ENCODE results near the gene ADGRL4. TPM values are rescaled to one million over a fixed set of nuclear protein-coding genes. Genes with fewer than 3 reads are reported as not detected.

Gene ADGRL4
- total and polyA plus RNA-seq, 2 donors (not counting 3 experiments of a cell fraction or from before 2014, with no cell fraction given) = 140 to 143 TPM

DNA sequence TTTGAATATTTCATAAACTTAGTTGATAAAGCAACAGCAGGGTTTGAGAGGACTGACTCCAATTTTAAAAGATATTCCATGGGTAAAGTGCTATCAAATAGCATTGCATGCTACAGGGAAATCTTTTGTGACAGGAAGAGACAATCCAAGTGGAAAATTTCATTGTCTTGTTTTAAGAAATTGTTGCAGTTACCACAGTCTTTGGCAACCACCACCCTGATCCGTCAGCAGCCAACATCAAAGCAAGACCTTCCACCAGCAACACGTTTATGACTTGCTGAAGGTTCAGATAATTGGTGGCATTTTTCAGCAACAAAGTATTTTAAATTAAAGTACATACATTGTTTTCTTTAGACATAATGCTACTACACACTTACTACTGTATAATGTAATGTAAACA lies 47.8 kb downstream of the ADGRL4 start:
- CTCF ChIA-PET = no interaction called here
- Histone ChIP-seq H3K9ac (replicated peaks; ENCODE audit: extremely low read depth, insufficient read depth, low read length) (no peak overlapping the region), H2AFZ (ENCODE audit: low read depth, low read length) (no peak overlapping the region), H3K79me2 (ENCODE audit: control insufficient read depth, insufficient read depth, low read length) (peaks cover 58% of the 10 kb centered on the region), H3K4me1 (ENCODE audit: control insufficient read depth, extremely low read depth, insufficient read depth, low read length) (no peaks in the 10 kb centered on the region), H3K27me3 (ENCODE audit: control insufficient read depth in 2 of 2, insufficient read depth in 2 of 2, low read length in 2 of 2) (no peaks in the 10 kb centered on the region), H3K9me3 (replicated peaks; ENCODE audit: control insufficient read depth, insufficient read depth, low read length) (no peaks in the 10 kb centered on the region), H3K27ac (ENCODE audit: insufficient read depth, low read depth, low read length) (no peak overlapping the region), H3K4me3 (replicated peaks in 1 of 3; ENCODE audit: insufficient read depth in 1 of 3, low read depth in 1 of 3, low read length in 3 of 3) (no peak overlapping the region), H3K36me3 (ENCODE audit: control insufficient read depth in 2 of 2, extremely low read depth in 1 of 2, insufficient read depth in 2 of 2, low read length in 2 of 2) (peaks cover 0 to 2% of the 10 kb centered on the region in 2 experiments), H4K20me1 (replicated peaks; ENCODE audit: control insufficient read depth, extremely low read depth, insufficient read depth, low read length) (peaks cover 2% of the 10 kb centered on the region), H3K9me1 (replicated peaks; ENCODE audit: control insufficient read depth, extremely low read depth, insufficient read depth, low read length) (no peaks in the 10 kb centered on the region), H3K4me2 (ENCODE audit: insufficient read depth, low read length) (no peak overlapping the region)
- no TSS peak for BruUV-seq (replicated peaks)
- TF ChIP-seq, protein P1, sequence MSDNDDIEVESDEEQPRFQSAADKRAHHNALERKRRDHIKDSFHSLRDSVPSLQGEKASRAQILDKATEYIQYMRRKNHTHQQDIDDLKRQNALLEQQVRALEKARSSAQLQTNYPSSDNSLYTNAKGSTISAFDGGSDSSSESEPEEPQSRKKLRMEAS (IDR thresholded peaks at IDR 0.05; ENCODE audit: insufficient read depth, insufficient read length) = no peak
- TF ChIP-seq EZH2 (IDR thresholded peaks at IDR 0.05; ENCODE audit: borderline replicate concordance, low read depth, low read length, severe bottlenecking) (no peak), GATA2 (IDR thresholded peaks at IDR 0.05; ENCODE audit: insufficient read depth, insufficient read length, low read depth, low read length) (no peak), JUN (IDR thresholded peaks at IDR 0.05; ENCODE audit: borderline replicate concordance, insufficient read depth, insufficient read length, low read depth) (no peak), POLR2AphosphoS5 (IDR thresholded peaks at IDR 0.05; ENCODE audit: insufficient read depth, low read depth, low read length) (no peak), FOS (IDR thresholded peaks at IDR 0.05; ENCODE audit: borderline replicate concordance, insufficient read depth, low read length) (no peak), MYC (IDR thresholded peaks at IDR 0.05; ENCODE audit: low read depth, low read length) (no peak), POLR2A (IDR thresholded peaks at IDR 0.05; ENCODE audit: low read depth, low read length) (no peak)
- TF ChIP-seq, protein P2, sequence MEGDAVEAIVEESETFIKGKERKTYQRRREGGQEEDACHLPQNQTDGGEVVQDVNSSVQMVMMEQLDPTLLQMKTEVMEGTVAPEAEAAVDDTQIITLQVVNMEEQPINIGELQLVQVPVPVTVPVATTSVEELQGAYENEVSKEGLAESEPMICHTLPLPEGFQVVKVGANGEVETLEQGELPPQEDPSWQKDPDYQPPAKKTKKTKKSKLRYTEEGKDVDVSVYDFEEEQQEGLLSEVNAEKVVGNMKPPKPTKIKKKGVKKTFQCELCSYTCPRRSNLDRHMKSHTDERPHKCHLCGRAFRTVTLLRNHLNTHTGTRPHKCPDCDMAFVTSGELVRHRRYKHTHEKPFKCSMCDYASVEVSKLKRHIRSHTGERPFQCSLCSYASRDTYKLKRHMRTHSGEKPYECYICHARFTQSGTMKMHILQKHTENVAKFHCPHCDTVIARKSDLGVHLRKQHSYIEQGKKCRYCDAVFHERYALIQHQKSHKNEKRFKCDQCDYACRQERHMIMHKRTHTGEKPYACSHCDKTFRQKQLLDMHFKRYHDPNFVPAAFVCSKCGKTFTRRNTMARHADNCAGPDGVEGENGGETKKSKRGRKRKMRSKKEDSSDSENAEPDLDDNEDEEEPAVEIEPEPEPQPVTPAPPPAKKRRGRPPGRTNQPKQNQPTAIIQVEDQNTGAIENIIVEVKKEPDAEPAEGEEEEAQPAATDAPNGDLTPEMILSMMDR (IDR thresholded peaks at IDR 0.05; ENCODE audit: extremely low read depth in 1 of 2, insufficient read depth in 1 of 2, low read depth in 1 of 2, low read length in 2 of 2) = no peak
- intact Hi-C loops (cut with micrococcal nuclease) = no loop called here
- POLR2A ChIA-PET = no interaction called here
- DNase-seq (ENCODE audit: low read depth, low spot score) (no peak), FAIRE-seq (no peak)
- dilution Hi-C loops (cut with MboI; ENCODE audit: extremely low pct_ligation_motif_present, low sequenced_read_pairs) = no loop called here
